Esophagus (tissue), 2 donors: ENCODE results near the gene IFI27. TPM values are rescaled to one million over a fixed set of nuclear protein-coding genes. Genes with fewer than 3 reads are reported as not detected.

Source experiments
- H3K27ac ChIP-seq, 2 donors: one replicate each; pipeline ENCODE4 v1.5.1; 2013; ENCODE audit warnings: low read depth in 2 of 2, mild to moderate bottlenecking in 2 of 2, inconsistent platforms in 1 of 2, low read length in 1 of 2, moderate library complexity in 1 of 2
- H3K27me3 ChIP-seq, 2 donors: one replicate each; pipeline ENCODE4 v1.6.1; 2013; ENCODE audit warnings: low read length in 2 of 2, control low read depth in 1 of 2, mild to moderate bottlenecking in 1 of 2; ENCODE audit not compliant: insufficient read depth in 2 of 2, control insufficient read depth in 1 of 2
- H3K36me3 ChIP-seq, 2 donors: one replicate each; pipeline ENCODE4 v1.6.1; 2013; ENCODE audit warnings: low read length in 1 of 2; ENCODE audit not compliant: control insufficient read depth in 2 of 2, insufficient read depth in 2 of 2
- H3K4me1 ChIP-seq, 2 donors: one replicate each; pipeline ENCODE4 v1.6.1; 2013; ENCODE audit warnings: low read length in 1 of 2; ENCODE audit not compliant: control insufficient read depth in 2 of 2, insufficient read depth in 2 of 2
- H3K4me3 ChIP-seq, 2 donors: one replicate each; pipeline ENCODE4 v1.5.1; 2013; ENCODE audit warnings: low read length in 2 of 2, mild to moderate bottlenecking in 2 of 2, low read depth in 1 of 2, moderate library complexity in 1 of 2
- H3K9me3 ChIP-seq, 2 donors: one replicate each; pipeline ENCODE4 v1.6.1; 2013; ENCODE audit warnings: mild to moderate bottlenecking in 2 of 2, low read depth in 1 of 2, low read length in 1 of 2, moderate library complexity in 1 of 2; ENCODE audit not compliant: control insufficient read depth in 2 of 2, insufficient read depth in 1 of 2
- WGBS, 2 donors: extraction: QIAGEN DNeasy Blood & Tissue Kit; methylation state at CpG; one replicate each; pipeline ENCODE4 v1.1.7; 2013; 5-methylcytosine and 5-hydroxymethylcytosine counted together
- polyA plus RNA-seq, 2 donors: library from polyadenylated mRNA; stranded (reverse); fragments of 200-250 nt; gene quantifications; one replicate each; pipeline ENCODE4 v1.2.3, GENCODE V29; 2013
- donor health status: healthy with polysubstance abuse.
- donor health status: Bipolar disorder and iron deficiency.

The IFI27 gene
- polyA plus RNA-seq, 2 donors = 155 to 478 TPM

GRCh38 chr14:94128216-94128839 is 17.8 kb downstream of the IFI27 start:
- Histone ChIP-seq H3K9me3 (no peaks in the 10 kb centered on the region), H3K27me3 (no peaks in the 10 kb centered on the region), H3K4me1 (peaks cover 0 to 4% of the 10 kb centered on the region in 2 donors), H3K36me3 (peaks cover 0 to 5% of the 10 kb centered on the region in 2 donors), H3K4me3 (no peak overlapping the region), H3K27ac (no peak overlapping the region)
- 89 to 91% methylated on average over 14 of the region's 14 CpGs for WGBS, 2 donors

- H3K4me1 ChIP-seq = peaks cover 0 to 4% of the 10 kb centered on the region in 2 donors
- H3K27ac ChIP-seq = peak within 1 kb of the TSS; percentile 79 to 82
- 1 to 6% methylated on average over 27 of the region's 27 CpGs for WGBS, 2 donors
- peaks cover 0 to 5% of the 10 kb centered on the region in 2 donors for H3K36me3 ChIP-seq
- H3K4me3 ChIP-seq = peak within 1 kb of the TSS; percentile 52 to 53
- H3K27me3 ChIP-seq = no peaks in the 10 kb centered on the region
- H3K9me3 ChIP-seq = no peaks in the 10 kb centered on the region
Observed at GRCh38 chr14:94129111-94129757, 18.7 kb downstream of the IFI27 start, which contains the start of gene IFI27L2. TSS of gene IFI27L2 (minus strand) at chr14:94129604. CDS start at chr14:94129564, 40 bp downstream.

DNA sequence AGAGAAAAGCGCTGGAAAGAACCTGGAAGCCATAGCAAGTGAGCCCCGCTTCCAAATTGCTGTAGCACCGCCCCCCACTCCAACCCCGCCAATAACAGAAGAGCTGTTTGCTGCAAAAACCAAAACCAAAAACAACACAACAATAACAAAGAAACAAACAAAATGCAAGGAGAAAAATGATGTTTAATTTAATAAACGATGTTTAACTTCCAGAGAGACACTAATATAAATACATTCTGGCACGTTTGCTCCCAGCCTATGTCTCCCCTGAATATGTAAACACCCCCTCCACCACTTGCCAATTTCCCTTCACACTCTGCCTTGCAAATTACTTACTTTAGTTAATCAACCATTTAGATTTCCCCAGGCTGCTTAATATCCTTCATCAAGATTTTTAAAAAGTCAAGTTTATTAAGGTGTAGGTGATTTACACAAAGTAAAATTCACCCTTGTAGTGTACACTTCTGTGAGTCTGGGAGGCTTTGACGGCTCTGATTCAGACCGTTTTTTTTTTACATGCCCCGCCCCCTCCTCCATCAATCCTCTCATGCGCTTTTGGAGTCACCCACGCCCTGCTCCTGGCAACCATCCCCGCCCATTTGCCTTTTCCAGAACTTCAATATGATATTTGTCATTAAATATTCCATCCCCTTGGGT is 19.4 kb downstream of the IFI27 start:
- peaks cover 0 to 4% of the 10 kb centered on the region in 2 donors for H3K4me1 ChIP-seq
- H3K27ac ChIP-seq = peak overlapping the region; percentile 79 to 82
- no peaks in the 10 kb centered on the region for H3K9me3 ChIP-seq
- H3K27me3 ChIP-seq = no peaks in the 10 kb centered on the region
- 0 to 1% methylated on average over 12 of the region's 12 CpGs for WGBS, 2 donors
- peaks cover 0 to 5% of the 10 kb centered on the region in 2 donors for H3K36me3 ChIP-seq
- peak overlapping the region; percentile 52 to 53 for H3K4me3 ChIP-seq

GRCh38 chr14:94132285-94132887 is 21.9 kb downstream of the IFI27 start:
- no peak overlapping the region for H3K27ac ChIP-seq
- H3K4me3 ChIP-seq = no peak overlapping the region
- H3K27me3 ChIP-seq = no peaks in the 10 kb centered on the region
- H3K9me3 ChIP-seq = no peaks in the 10 kb centered on the region
- 39 to 46% methylated on average over 4 of the region's 4 CpGs for WGBS, 2 donors
- no peaks in the 10 kb centered on the region for H3K36me3 ChIP-seq
- peaks cover 0 to 4% of the 10 kb centered on the region in 2 donors for H3K4me1 ChIP-seq

- 85 to 86% methylated on average over 4 of the region's 4 CpGs for WGBS, 2 donors
Observed at GRCh38 chr14:94135476-94135875, 24.9 kb downstream of the IFI27 start.

GRCh38 chr14:94136575-94137331 is 26.2 kb downstream of the IFI27 start:
- H3K9me3 ChIP-seq = no peaks in the 10 kb centered on the region
- no peak overlapping the region for H3K27ac ChIP-seq
- no peaks in the 10 kb centered on the region for H3K36me3 ChIP-seq
- no peaks in the 10 kb centered on the region for H3K27me3 ChIP-seq
- H3K4me3 ChIP-seq = no peak overlapping the region
- 30 to 31% methylated on average over 18 of the region's 18 CpGs for WGBS, 2 donors
- H3K4me1 ChIP-seq = no peaks in the 10 kb centered on the region

More at GRCh38 chr14:94135476-94135875, 24.9 kb downstream of the IFI27 start:
- Histone ChIP-seq H3K4me1 (no peaks in the 10 kb centered on the region), H3K4me3 (no peak overlapping the region), H3K27me3 (no peaks in the 10 kb centered on the region), H3K9me3 (no peaks in the 10 kb centered on the region), H3K27ac (no peak overlapping the region), H3K36me3 (no peaks in the 10 kb centered on the region)

GRCh38 chr14:94138251-94138650 is 27.7 kb downstream of the IFI27 start:
- H3K36me3 ChIP-seq = no peaks in the 10 kb centered on the region
- no peak overlapping the region for H3K27ac ChIP-seq
- 88 to 89% methylated on average over 9 of the region's 9 CpGs for WGBS, 2 donors
- no peak overlapping the region for H3K4me3 ChIP-seq
- H3K4me1 ChIP-seq = no peaks in the 10 kb centered on the region
- H3K27me3 ChIP-seq = no peaks in the 10 kb centered on the region
- H3K9me3 ChIP-seq = no peaks in the 10 kb centered on the region

DNA sequence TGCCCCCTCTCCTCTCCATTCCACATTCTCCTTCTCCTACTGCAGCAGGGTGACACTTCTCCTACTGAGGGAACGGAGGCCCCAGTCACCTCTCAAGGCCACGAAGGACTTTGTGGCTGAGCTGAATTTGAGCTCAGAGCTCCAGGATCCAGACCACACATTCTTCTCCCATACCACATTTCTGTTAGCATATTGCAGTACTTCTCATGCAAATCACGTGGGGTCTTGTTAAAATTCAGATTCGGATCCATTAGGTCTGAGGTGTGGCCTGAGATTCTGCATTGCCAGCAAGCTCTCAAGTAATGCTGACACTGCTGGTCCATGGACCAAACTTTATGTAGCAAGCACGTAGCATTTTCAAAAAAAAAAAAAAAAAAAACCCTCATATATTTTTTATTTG is 28.5 kb downstream of the IFI27 start:
- Histone ChIP-seq H3K4me1 (no peaks in the 10 kb centered on the region), H3K9me3 (no peaks in the 10 kb centered on the region), H3K36me3 (no peaks in the 10 kb centered on the region), H3K27ac (no peak overlapping the region), H3K27me3 (no peaks in the 10 kb centered on the region), H3K4me3 (no peak overlapping the region)
- WGBS, 2 donors = 75 to 78% methylated on average over 5 of the region's 5 CpGs

DNA sequence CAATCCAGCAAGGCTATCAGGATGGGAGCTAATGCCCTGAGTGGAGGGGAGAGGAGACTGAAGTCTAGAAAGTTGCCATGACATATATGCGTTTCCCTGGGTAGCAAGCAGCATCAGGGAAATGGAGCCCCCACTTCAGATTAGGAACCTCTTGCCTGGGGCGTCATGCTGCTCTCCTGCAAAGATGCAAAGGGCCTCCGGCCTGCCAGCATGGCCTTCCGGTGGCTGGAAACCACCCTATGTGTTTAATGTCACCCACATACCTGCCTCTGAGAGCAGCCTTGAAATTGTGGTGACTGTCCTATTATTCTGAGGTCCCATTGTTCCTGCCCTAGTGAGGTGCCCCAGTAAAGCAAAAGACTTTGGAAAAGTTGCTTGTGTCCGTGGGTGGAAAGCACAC is 28.9 kb downstream of the IFI27 start:
- H3K9me3 ChIP-seq = no peaks in the 10 kb centered on the region
- no peak overlapping the region for H3K4me3 ChIP-seq
- H3K4me1 ChIP-seq = no peaks in the 10 kb centered on the region
- no peak overlapping the region for H3K27ac ChIP-seq
- H3K36me3 ChIP-seq = no peaks in the 10 kb centered on the region
- no peaks in the 10 kb centered on the region for H3K27me3 ChIP-seq
- WGBS, 2 donors = 81 to 82% methylated on average over 5 of the region's 5 CpGs
